ENCODE data around the gene TRHDE.
A peak's percentile ranks its signal among the peaks of the same experiment; 100 is the strongest.

Gene TRHDE

DNA sequence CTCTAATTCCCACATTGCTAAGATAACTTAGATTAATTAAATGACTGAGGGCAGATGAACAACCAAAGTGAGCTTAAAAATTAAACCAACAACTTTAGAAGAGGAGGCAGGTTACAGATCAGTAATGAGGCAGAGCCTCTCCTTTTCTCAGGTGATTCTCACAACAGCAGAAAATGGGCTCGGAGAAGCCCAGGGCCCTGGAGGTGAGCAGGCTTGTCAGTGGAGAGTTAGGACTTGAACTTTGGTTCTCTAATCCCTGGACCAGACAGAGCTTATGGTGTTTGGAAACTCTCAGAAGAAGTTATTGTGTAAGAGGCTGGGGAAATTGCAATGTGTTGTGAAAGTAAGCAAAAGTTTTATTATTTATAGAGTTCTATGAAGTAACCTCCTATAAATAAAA, 2.8 kb downstream of the TRHDE start:
- peak; percentile 37 for DNase-seq (ENCODE audit: low spot score)

DNA sequence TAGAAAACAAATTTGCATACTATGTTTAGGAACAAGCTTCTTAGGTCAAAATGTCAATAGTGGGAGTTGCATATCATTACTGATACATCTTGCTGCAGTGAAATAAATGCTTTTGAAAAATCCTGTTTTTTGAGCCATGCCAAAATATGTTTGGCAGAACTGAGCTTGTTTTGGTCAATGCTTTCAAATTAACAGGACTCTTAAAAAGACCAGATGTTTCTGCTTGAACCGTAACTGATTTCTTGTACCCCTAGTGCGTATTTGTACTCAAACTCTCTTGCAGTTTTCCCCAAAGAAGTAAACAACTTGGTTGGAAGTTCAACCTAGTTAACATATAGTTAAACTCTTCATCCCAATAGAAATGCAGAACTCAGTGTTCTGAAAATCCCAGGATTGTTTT, 3.4 kb downstream of the TRHDE start:
- DNase-seq (ENCODE audit: low spot score): no peak

DNA sequence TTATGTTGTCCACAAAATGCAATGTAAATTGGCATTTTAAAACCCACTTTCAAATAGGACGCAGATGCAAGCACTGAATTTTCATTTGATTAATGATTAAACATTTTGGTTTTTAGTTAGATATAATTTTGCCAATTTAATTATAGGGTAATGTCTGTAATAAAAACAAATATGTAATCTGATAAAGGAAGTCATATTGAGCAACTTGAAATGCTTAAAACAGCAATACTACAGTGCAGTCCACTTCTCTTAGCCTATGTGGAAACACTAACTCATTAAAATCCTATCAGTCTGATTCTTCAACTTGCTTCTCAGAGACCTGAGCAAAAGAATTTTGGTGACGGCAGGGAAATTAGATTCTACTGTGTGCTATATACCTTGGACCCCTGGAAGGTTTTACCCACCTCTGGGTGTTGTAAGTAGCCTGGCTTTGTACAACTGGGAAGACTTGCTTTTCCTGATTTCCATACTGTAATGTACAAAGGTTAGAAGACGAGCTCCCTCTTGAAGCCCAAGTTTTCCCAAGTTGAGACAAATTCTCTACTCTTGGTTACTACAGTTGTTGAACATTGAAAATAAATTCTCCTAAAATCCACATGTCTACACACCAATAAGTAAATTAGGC, 4.1 kb downstream of the TRHDE start:
- no peak for DNase-seq (ENCODE audit: low spot score)

DNA sequence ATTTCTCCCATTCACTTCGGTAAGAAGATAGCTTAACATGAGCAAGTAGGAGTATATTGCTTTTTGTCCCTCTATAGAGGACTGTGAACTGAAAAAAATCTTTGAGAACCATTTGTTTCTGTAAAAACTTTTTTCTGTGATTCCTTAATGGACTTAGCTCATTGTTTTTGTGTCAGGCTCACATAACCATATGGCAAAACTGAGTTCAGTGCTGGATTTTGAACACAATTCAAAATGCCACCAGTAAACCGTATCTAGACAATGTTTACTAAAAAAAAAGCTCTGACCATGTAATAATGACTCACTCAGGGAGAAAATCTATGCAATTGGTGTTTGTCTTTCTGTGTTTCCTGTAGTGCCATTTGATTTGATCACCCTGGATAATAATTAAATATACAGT, 5.2 kb downstream of the TRHDE start:
- no peak for DNase-seq (ENCODE audit: low spot score)

DNA sequence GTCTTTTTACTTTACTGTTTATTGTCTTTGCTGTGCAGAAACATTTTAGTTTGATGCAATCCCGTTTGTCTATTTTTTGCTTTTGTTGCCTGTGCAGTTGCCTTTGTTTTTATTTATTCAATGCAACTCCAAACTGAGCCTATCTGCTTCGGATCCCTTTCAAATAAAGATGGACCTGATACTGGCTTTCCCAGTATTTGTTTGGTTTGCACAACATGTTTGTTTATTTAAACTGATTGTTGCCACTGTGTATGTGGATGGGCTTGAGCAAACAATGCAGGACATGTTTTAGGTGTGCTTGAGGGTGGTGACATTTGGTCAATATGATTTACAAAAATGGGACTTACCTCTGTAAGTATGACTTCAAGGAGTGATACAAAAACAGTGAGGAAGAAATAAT, 6.7 kb downstream of the TRHDE start:
- DNase-seq (ENCODE audit: low spot score): no peak

DNA sequence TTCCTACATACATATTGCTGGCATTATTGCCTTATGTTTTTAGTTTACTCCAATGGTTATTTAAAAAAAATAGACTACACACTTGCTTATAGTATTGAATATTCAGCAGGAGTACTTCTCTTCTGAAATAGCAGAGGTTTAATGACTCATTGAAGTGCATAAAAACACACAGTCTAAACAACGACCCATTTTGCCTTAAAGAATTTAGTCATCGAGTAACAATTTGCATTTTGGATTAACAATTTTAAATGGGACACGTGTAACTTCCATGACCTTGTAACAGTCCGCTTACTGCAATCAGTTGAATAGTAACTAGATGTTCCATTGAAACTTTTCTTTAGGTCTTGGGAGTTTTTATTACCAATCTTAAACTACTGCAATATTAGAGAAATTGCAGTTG, 9.0 kb downstream of the TRHDE start:
- no peak for DNase-seq (ENCODE audit: low spot score)

DNA sequence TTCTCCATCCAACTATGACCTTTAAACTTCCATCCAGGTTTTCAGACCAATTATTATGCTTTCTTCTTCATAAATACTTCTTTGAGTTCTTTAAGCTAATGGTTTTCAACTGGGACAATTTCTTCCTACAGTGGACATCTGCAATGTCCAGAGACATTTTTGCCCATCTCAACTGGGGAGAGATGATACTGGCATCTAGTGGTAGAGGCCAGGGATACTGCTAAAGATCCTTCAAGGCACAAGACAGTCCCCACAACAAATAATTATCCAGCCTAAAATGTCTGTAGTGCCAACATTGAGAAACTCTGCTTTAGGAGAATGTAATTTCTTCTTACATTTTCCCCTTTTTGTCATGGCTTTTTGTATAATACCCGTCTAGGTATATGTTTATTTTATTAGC, 10.6 kb downstream of the TRHDE start:
- DNase-seq (ENCODE audit: low spot score): peak; percentile 16

DNA sequence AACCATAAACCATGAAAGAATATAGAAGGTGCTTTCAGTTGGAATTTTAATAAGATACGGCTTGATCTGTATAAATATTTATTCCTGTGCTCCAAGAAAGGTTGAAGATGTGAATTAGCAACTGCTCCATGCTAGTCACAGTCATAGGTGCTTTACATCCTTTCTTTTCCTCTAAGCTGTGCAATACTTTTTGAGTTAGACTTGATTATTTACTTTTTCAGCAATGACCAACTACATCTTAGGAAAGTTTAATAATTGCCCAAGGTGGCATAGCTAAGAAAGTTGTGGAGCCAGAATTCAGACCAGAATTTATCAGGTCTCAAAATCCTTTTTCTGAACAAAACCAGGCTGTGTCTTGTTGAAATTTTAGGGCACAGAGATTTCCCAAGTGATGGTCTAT, 13.7 kb downstream of the TRHDE start:
- no peak for DNase-seq (ENCODE audit: low spot score)

DNA sequence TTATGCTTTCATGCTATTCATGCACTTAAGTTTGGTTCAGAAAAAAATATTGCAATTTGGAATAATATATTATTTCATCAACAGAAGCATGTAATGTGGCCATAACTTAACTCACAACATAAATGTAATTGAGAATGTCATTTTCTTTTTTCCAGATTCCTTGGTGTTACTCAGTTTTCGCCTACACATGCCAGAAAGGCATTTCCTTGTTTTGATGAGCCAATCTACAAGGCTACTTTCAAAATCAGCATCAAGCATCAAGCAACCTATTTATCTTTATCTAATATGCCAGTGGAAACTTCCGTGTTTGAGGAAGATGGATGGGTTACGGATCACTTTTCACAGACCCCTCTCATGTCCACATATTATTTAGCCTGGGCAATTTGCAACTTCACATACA, 14.4 kb downstream of the TRHDE start:
- DNase-seq (ENCODE audit: low spot score): no peak

DNA sequence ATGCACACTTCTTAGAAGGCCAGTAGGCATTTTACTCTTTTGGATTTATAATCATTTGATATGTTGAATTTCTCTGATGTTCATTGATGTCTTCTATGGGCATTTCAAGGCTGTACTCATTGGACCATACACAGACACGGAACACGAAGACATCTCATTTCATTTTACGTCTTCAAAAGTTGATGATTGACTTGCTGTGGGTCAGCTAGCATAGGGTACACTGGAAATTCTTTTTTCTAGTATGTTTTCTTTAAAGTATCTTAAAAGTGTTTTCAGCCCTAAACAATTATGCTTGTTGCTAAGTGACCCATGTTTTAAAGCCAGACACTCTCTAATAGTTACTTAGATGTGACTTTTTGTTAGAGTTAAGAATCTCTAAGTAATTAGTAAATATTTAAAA, 16.3 kb downstream of the TRHDE start:
- DNase-seq (ENCODE audit: low spot score): no peak

DNA sequence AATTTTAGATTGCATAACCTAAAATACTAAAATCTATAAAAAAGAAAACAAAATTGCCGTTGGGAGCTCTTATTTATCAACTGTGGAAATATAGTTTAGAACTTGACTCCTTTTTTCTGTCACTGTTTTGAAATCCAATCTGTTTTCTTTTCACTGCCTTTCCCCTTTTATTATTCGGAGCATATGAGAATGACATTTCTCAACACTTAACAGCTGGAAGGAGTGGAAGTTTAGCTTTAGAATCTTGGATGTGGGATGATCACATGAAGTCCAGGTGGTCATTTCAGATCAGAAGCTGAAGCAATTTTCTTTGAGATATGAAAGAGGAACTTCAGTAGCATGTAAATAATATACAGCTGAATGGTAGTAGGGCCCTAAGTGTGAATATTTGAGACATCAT, 16.7 kb downstream of the TRHDE start:
- DNase-seq (ENCODE audit: low spot score): no peak

DNA sequence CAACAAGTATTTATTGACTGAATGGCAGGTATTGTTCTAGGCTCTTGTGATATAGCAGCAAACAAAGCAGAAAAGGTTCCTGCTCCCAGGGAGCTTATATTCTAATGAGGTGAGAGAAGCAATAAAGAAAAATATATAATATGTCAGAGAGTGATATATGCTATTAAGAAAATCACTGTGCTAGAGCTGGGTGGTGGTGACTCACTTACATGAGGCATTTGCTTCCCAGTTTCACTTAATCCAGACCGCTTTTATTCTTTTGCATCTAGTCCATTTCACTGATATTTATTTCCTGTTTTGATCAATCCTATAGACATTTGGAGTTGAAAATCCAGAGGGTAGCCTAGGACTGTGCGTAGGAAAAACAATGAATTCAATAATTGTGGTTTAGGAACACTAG, 17.5 kb downstream of the TRHDE start:
- DNase-seq (ENCODE audit: low spot score): no peak

DNA sequence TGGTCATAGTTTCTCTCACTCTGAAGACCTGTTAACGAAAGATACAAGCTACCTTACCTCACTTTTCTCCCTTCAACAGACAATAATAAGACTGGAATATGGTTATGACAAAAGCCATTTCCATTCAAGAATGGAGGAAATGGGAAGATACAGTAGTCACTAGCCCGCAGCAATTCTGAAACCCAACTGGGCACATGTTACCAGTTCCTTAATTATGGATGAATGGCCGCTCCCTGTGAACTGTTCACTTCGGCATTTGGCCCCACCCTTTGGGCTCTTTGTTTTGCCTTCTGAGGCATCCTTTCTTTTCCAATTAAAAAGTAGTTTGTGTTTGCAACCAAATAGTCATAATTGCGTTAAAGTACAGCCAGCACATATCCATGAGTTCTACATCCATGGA, 19.0 kb downstream of the TRHDE start:
- DNase-seq (ENCODE audit: low spot score): no peak

DNA sequence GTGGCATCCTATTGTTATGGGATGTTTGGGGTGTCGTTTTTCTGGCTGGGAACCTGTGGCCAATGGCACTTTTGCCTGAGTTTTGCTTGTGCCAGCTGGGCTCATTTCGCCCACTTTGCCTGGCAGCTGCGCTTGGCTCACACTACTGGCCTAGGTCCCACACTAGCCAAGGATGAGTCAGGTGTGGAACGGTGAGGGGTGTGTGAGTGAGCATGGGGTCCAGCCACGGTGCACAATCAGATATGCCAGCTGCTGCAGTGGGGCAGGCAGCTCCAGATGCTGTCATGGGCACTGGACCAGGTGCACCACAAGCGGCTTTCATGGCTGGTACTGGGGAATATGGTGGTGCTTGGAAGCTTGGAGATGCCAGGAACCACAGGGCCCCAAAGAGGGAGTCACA, 21.5 kb downstream of the TRHDE start:
- no peak for DNase-seq (ENCODE audit: low spot score)

DNA sequence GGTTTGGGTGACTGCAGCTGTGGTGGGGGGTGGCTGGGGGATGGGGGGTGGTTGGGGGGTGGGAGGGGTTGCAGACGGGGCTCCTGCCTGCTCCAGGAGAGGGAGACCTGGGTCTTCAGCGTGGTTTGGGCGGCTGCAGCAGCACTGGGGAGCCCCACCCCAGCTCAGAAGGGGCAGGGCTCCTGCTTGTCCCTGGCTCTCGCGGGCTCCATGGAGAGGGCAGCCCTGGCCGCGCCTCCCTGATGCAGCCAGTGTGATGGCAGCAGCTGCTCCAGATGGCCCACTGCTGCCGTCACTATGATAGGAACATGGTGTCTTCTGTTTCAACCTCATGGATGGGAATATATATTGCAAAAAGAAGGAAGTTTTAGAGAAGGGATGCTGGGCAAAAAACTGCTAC, 22.9 kb downstream of the TRHDE start:
- DNase-seq (ENCODE audit: low spot score): no peak

DNA sequence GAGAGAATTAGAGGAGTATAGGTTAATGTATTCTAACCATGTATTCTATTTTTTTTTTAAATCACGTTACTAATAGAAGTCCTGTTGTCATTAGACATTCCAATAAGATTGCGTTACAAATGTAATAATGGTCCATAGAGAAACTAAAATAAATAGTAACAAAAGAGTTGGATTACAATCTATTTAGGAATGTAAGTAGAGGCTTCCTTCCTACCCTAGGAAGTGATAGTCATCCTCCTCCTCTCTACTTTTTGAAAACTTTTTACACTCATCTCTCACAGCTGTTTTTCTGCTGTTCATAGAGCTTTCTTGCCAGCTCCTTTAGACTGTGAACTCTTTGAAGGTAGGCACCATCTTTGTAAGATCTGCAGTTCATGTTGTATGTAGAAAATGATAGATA, 23.6 kb downstream of the TRHDE start:
- peak; percentile 31 for DNase-seq (ENCODE audit: low spot score)

DNA sequence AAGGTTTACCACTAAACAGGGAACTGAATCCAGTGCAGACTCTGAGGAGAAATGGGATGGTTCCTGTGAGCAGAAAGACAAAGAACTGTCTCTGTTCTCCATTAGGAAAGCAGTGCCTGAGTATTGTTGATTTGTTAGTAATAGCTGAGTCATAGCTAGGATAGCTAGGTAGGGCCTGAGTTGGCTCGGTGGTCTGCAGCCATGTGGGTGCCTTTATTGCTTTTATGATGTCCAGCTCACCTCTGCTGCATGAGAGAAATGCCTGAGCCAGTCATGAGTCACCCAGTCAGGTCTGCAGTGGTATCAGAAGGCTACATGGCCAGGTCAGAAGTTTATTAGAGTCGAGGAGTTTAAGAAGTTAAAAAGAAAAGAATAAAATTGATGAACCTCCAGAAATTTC, 24.2 kb downstream of the TRHDE start:
- peak; percentile 53 for DNase-seq (ENCODE audit: low spot score)

DNA sequence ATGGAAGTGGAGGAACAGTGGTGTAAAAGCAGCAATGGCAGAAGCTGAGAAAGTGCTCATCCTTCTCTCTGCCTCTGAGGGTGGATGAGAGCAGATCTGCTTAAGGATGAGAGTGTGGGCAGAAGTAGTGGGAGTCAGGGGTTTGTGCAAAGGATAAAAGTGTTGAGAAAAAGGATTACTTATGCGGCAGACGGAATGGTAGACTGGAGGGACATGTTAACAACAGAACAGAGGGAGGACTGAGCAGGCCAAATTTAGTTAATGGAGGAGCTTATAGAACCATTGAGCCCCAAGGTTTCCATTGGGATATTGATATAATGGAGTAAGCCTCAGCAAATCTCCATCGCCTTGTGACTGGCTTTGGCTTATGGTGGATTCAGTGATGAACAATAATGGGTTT, 25.5 kb downstream of the TRHDE start:
- DNase-seq (ENCODE audit: low spot score): no peak

DNA sequence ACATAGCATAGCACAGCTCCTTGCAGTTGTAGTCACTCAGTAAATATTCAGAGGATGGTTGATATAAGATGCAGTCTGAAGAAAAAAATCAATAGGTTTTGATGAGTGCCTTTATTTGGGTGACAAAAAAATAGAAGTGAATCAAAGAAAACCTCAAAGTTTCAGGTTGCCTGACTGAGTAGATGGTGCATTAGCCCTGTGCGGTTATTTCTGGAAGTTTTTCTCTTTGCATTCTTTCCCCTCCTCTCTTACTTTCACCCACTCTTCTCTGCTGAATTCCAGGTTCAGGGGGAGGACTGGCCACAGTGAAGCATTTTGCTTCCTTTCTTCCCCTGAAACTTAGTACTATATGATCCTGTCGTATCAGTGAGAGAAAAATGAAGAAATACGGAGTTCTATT, 28.6 kb downstream of the TRHDE start:
- no peak for DNase-seq (ENCODE audit: low spot score)

DNA sequence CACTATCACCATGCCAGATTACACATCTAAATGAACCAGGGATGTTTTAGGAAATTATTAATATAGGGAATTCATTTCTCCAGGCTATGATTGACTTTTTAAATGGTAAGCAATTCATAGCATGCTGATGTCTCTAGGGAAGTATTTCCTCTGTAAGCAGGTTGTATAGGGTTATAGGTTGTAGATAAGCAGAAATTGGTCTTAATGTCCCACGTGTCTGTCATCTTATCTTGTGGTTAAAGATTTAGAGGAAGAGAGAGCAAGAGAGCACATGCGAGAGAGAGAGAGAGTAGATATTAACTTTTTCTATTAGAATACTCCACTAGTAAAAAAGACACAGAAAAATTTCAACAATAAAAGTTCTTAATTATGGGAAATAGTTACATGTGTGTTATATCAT, 32.6 kb downstream of the TRHDE start:
- no peak for DNase-seq (ENCODE audit: low spot score)

DNA sequence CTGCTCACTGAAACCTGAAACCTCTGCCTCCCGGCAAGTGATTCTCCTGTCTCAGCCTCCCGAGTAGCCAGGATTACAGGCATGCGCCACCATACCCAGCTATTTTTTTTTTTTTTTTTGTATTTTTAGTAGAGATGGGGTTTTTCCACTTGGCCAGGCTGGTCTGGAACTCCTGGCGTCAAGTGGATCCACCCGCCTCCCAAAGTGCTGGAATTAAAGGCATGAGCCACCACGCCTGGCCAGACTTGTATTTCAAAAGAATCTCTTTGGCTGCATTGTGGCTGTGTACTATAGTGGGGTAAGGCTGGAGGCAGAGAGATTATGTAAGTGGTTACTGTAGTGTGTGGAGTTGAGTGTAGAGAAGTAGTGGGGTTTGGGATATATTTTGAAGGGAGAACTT, 35.1 kb downstream of the TRHDE start:
- no peak for DNase-seq (ENCODE audit: low spot score)

DNA sequence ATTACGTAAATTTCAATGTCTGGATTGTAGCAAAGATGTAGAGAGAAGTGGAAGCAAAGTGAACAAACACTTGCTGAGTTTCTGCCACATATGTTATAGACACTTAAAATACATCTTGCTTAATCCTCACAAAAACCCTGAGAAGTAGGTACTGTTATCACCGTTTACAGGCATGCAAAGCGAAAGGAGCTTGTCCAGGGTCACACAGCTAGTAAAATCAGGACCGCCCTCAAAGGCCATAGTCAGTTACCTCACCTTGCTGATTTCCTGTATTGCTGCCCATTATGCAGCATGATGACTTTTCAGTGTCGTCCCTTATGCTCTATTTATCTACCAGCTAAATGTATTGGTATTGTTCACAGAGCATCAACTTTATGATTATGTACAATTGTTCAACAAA, 39.8 kb downstream of the TRHDE start:
- DNase-seq (ENCODE audit: low spot score): no peak

DNA sequence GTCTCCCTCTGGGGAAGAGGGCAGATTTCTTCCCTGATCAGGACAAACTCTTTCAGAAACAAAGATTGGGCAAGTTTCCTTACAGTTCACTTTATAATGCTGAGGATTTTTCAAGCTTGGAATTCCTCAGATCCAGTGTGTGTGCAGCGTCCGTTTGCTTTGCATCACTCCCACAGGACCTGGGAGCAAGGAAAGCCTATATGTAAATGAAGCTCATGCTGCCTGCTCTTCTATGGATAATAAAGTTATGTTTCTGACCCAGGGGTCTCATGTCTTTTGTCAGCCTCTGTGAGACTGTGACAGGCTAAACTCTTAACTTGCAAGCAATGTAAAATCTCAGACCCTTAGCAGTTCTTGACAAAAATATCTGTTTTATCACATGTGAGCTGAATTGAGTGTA, 41.6 kb downstream of the TRHDE start:
- DNase-seq (ENCODE audit: low spot score): no peak

DNA sequence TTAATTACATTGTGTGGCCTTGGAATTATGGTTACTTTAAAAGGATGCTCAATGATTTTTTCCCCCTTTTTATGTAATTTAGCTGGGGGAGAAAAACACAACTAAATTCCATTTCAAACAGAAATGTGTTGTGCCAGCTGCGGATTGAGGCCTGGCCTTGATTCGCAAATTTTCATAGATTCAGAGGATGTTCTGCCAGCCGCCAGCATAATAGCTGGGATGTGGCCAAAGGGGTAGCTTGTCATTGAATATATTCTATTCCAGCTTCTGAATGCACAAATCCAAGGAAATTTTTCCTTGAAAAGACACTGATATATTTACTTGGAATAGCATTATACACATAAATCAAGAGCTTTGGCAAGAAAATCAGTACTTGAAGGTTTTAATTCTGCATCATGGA, 43.7 kb downstream of the TRHDE start:
- no peak for DNase-seq (ENCODE audit: low spot score)

DNA sequence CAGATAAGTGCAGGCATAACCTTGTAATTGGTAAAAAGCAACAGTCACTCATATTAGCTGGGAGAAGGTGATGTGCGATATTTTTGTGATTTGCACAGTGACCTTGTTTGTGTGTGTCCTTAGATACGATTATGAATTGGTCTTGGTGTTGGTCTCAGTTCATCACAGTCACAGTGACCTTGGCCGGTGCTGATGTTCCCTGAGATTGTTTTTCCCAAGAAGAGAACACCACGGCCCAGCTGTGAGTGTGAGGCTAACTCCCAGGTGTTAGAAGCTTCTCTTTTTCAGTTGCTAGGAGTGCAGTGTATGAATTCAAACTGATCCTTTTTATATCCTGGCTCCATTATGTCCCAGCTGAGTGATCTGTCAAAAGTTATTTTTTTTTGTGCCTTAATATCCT, 46.2 kb downstream of the TRHDE start:
- DNase-seq (ENCODE audit: low spot score): no peak

Measured in AG08396 (cell line).